GM19351 (cell line): ENCODE data around the gene RAD52.

ENCODE experiments used
- ATAC-seq: cut with Tn5 transposase; IDR thresholded peaks from one replicate; pipeline ENCODE4 v1.9.1; 2021; ENCODE audit warnings: mild to moderate bottlenecking, moderate library complexity; ENCODE audit not compliant: unreplicated experiment

Gene RAD52

GRCh38 chr12:879641-880040 is 69.9 kb downstream of the RAD52 start:
- ATAC-seq = no peak

GRCh38 chr12:873954-874353 is 75.5 kb downstream of the RAD52 start:
- ATAC-seq = no peak

DNA sequence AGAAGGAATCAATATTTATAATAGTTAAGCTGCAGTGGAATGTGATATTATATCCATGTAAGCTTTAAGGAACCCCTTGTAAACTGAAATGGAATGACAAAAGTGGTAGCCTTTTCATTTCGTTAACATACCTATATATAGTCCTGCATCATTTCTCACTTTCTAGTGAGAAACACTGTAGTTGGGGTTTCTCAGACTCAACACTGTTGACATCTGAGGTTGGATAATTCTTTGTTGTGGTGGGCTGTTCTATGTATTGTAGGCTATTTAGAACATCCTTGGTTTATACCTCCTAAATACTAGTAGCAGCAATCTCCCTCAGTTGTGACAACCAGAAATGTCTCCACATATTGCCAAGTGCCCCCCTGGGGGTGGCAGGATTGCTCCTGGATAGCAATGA is 79.1 kb downstream of the RAD52 start:
- no peak for ATAC-seq

DNA sequence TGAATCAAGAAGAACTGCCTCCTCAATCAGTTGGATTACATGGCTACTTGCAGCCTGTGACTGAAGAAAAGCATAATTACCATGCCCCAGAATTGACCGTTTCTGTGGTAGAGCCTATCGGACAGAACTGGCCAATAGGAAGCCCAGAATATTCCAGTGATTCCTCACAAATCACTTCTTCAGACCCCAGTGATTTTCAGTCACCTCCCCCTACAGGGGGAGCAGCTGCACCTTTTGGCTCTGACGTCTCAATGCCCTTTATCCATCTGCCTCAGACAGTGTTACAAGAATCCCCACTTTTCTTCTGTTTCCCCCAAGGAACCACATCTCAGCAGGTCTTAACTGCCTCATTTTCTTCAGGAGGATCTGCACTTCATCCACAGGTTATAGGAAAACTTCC is 80.8 kb downstream of the RAD52 start:
- no peak for ATAC-seq

DNA sequence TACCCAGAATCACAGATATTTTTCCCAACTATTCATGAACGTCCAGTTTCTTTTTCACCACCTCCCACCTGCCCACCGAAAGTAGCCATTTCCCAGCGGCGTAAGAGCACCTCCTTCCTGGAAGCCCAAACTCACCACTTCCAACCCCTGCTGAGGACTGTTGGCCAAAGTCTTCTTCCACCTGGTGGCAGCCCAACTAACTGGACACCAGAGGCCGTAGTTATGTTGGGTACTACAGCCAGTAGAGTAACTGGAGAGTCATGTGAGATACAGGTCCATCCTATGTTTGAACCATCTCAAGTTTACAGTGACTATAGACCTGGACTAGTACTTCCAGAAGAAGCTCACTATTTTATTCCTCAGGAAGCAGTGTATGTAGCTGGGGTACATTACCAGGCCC is 81.6 kb downstream of the RAD52 start:
- ATAC-seq = no peak

GRCh38 chr12:865614-866013 is 83.9 kb downstream of the RAD52 start:
- no peak for ATAC-seq

GRCh38 chr12:863285-863684 is 86.2 kb downstream of the RAD52 start:
- ATAC-seq = no peak

GRCh38 chr12:862303-862911 is 87.1 kb downstream of the RAD52 start:
- no peak for ATAC-seq
